CD14-positive monocyte (primary cell): ENCODE measurements around the gene ZBTB6. TPM values are rescaled to one million over a fixed set of nuclear protein-coding genes. Genes with fewer than 3 reads are reported as not detected.

Source experiments
- DNase-seq, 3 donors: peaks; one replicate each; pipeline ENCODE4 v3.0.0-alpha.2; 2011 to 2022
- H2AFZ ChIP-seq: 2 replicates; pipeline ENCODE4 v1.6.0; 2012; ENCODE audit warnings: mild to moderate bottlenecking, low read depth, low read length, inconsistent platforms; ENCODE audit not compliant: insufficient read depth, poor library complexity, severe bottlenecking
- H3K27ac ChIP-seq, 2 donors: 1 replicate in 1 of 2; 2 replicates in 1 of 2; pipeline ENCODE4 v1.5.1; 2012 to 2013; ENCODE audit warnings: low read length in 2 of 2, control low read depth in 1 of 2, inconsistent platforms in 1 of 2, low read depth in 1 of 2, mild to moderate bottlenecking in 1 of 2
- H3K27me3 ChIP-seq, 2 donors: one replicate each; pipeline versions ENCODE4 v1.6.0 to v1.6.1; 2011 to 2013; ENCODE audit warnings: low read length in 2 of 2; ENCODE audit not compliant: control insufficient read depth in 2 of 2, insufficient read depth in 2 of 2
- H3K36me3 ChIP-seq, 2 donors: replicated peaks in 1 of 2; 1 replicate in 1 of 2; 2 replicates in 1 of 2; pipeline versions ENCODE4 v1.5.1 to v1.6.1; 2012 to 2013; ENCODE audit warnings: low read length in 2 of 2, control low read depth in 1 of 2, inconsistent platforms in 1 of 2, mild to moderate bottlenecking in 1 of 2; ENCODE audit not compliant: insufficient read depth in 2 of 2, control insufficient read depth in 1 of 2
- H3K4me1 ChIP-seq, 2 donors: 1 replicate in 1 of 2; 2 replicates in 1 of 2; pipeline versions ENCODE4 v1.5.1 to v1.6.1; 2012 to 2013; ENCODE audit warnings: low read length in 2 of 2, control low read depth in 1 of 2, inconsistent platforms in 1 of 2, mild to moderate bottlenecking in 1 of 2, moderate library complexity in 1 of 2; ENCODE audit not compliant: insufficient read depth in 2 of 2, control insufficient read depth in 1 of 2
- H3K4me2 ChIP-seq: replicated peaks from 2 replicates; pipeline ENCODE3; 2012; ENCODE audit warnings: low read length, moderate library complexity, mild to moderate bottlenecking; ENCODE audit not compliant: poor library complexity, severe bottlenecking; ENCODE audit errors: extremely low read depth
- H3K4me3 ChIP-seq, 3 experiments: fragments of 200-600 bp in 1 of 3; sonication (generic) in 1 of 3; replicated peaks in 1 of 3; 1 replicate in 2 of 3; 2 replicates in 1 of 3; pipeline ENCODE4 v1.5.1; 2011 to 2013; ENCODE audit warnings: low read length in 3 of 3, mild to moderate bottlenecking in 3 of 3, control low read depth in 2 of 3, low read depth in 2 of 3, inconsistent platforms in 1 of 3, moderate library complexity in 1 of 3
- H3K79me2 ChIP-seq: 2 replicates; pipeline ENCODE4 v1.6.0; 2012; ENCODE audit warnings: mild to moderate bottlenecking, control low read depth, inconsistent platforms, low read length, moderate library complexity; ENCODE audit not compliant: insufficient read depth
- H3K9ac ChIP-seq: 2 replicates; pipeline ENCODE4 v1.6.0; 2017; ENCODE audit warnings: low read length, mild to moderate bottlenecking; ENCODE audit not compliant: insufficient read depth, poor library complexity, severe bottlenecking
- H3K9me3 ChIP-seq, 2 donors: replicated peaks in 1 of 2; 1 replicate in 1 of 2; 2 replicates in 1 of 2; pipeline versions ENCODE4 v1.5.1 to v1.6.1; 2012 to 2013; ENCODE audit warnings: low read length in 2 of 2, control low read depth in 1 of 2; ENCODE audit not compliant: control insufficient read depth in 1 of 2, insufficient read depth in 1 of 2
- H4K20me1 ChIP-seq: 2 replicates; pipeline ENCODE4 v1.6.0; 2012; ENCODE audit warnings: mild to moderate bottlenecking, low read length, control low read depth, moderate library complexity; ENCODE audit not compliant: insufficient read depth
- H3K27ac Mint-ChIP-seq, 7 donors: one replicate each; pipeline ENCODE4 v1.8.0; 2020; ENCODE audit warnings: mild to moderate bottlenecking in 7 of 7, mixed read lengths in 7 of 7, moderate library complexity in 6 of 7, inconsistent platforms in 2 of 7
- H3K27me3 Mint-ChIP-seq, 3 donors: one replicate each; pipeline ENCODE4 v1.8.0; 2021 to 2022; ENCODE audit warnings: low read depth in 3 of 3, mild to moderate bottlenecking in 3 of 3, mixed read lengths in 3 of 3, moderate library complexity in 3 of 3, inconsistent platforms in 1 of 3
- H3K36me3 Mint-ChIP-seq, 2 donors: one replicate each; pipeline ENCODE4 v1.8.0; 2020; ENCODE audit warnings: mixed read lengths in 2 of 2, inconsistent platforms in 1 of 2, mild to moderate bottlenecking in 1 of 2
- H3K4me1 Mint-ChIP-seq: one replicate; pipeline ENCODE4 v1.8.0; 2020; ENCODE audit warnings: mild to moderate bottlenecking, mixed read lengths
- H3K4me3 Mint-ChIP-seq, 2 donors: one replicate each; pipeline ENCODE4 v1.8.0; 2020; ENCODE audit warnings: mild to moderate bottlenecking in 2 of 2, mixed read lengths in 2 of 2, moderate library complexity in 1 of 2
- H3K9me3 Mint-ChIP-seq, 7 donors: one replicate each; pipeline ENCODE4 v1.8.0; 2020 to 2022; ENCODE audit warnings: mixed read lengths in 7 of 7, mild to moderate bottlenecking in 6 of 7, moderate library complexity in 6 of 7, inconsistent platforms in 2 of 7
- CTCF ChIP-seq: fragments of 200-600 bp; IDR thresholded peaks from one replicate; pipeline ENCODE4 v1.8.0; 2022; ENCODE audit warnings: antibody characterized with exemption, mild to moderate bottlenecking
- WGBS: methylation state at CpG from one replicate; pipeline ENCODE4 v1.1.5; 2013; ENCODE audit warnings: missing lambda C conversion rate; ENCODE audit not compliant: insufficient coverage; 5-methylcytosine and 5-hydroxymethylcytosine counted together
- intact Hi-C, 2 donors: fragments of 100-400 bp; cut with micrococcal nuclease; formaldehyde crosslinking; loops; one replicate each; pipeline versions ENCODE4 v1.15.0 to v1.15.1; 2023
- polyA plus RNA-seq, 3 donors: library from polyadenylated mRNA; depleted of rRNA in 1 of 3; unstranded in 2 of 3; stranded (reverse) in 1 of 3; fragments of 300-500 nt in 2 of 3; fragments of >200 nt in 1 of 3; fragmentation: Illumina TruSeq in 2 of 3; gene quantifications; 1 replicate in 2 of 3; 2 replicates in 1 of 3; pipeline ENCODE4 v1.2.3, GENCODE V29; 2012 to 2021

Gene ZBTB6
- polyA plus RNA-seq, 3 donors, result 0.64 to 1.7 (median 1.5) TPM

DNA sequence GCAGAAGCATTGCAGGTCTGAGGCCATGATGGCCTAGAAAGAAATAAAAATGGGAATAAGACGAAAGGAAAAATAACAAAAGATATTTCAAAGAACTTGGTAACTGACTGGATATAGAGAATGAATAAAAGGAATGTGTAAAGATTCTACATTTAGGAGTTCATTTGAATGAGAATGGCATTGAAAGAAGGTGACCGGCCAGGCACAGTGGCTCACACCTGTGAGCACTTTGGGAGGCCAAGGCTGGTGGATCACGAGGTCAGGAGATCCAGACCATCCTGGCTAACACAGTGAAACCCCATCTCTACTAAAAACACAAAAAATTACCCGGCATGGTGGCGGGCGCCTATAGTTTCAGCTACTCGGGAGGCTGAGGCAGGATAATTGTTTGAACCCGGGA, 9.6 kb upstream of the ZBTB6 start:
- H3K4me1 ChIP-seq, result peaks cover 0 to 4% of the 10 kb centered on the region in 2 donors
- H3K27ac Mint-ChIP-seq, result no peak overlapping the region
- H3K9me3 Mint-ChIP-seq, result no peaks in the 10 kb centered on the region
- H3K27me3 ChIP-seq, result no peaks in the 10 kb centered on the region
- H3K9me3 ChIP-seq, result no peaks in the 10 kb centered on the region
- peaks cover 9% of the 10 kb centered on the region for H3K4me1 Mint-ChIP-seq
- no peak for TF ChIP-seq CTCF
- peaks cover 17 to 43% of the 10 kb centered on the region in 2 donors for H3K36me3 ChIP-seq
- H3K79me2 ChIP-seq, result peaks cover 40% of the 10 kb centered on the region
- 92% methylated on average over 1 of the region's 8 CpGs for WGBS
- intact Hi-C loops, result no loop called here
- peaks cover 11% of the 10 kb centered on the region for H4K20me1 ChIP-seq
- peaks cover 35 to 41% of the 10 kb centered on the region in 2 donors for H3K36me3 Mint-ChIP-seq
- H3K9ac ChIP-seq, result no peak overlapping the region
- no peak overlapping the region for H2AFZ ChIP-seq
- no peak overlapping the region for H3K4me3 Mint-ChIP-seq
- no peaks in the 10 kb centered on the region for H3K27me3 Mint-ChIP-seq
- H3K4me3 ChIP-seq, result no peak overlapping the region
- H3K4me2 ChIP-seq, result no peak overlapping the region
- H3K27ac ChIP-seq, result no peak overlapping the region
- DNase-seq, result no peak

GRCh38 chr9:122918310-122918709, 5.2 kb upstream of the ZBTB6 start:
- no peaks in the 10 kb centered on the region for H3K27me3 ChIP-seq
- Mint-ChIP-seq H3K27me3 (peaks cover 0 to 1% (median 0%) of the 10 kb centered on the region in 3 donors), H3K36me3 (peaks cover 31 to 35% of the 10 kb centered on the region in 2 donors), H3K9me3 (no peaks in the 10 kb centered on the region), H3K4me1 (peaks cover 4% of the 10 kb centered on the region), H3K4me3 (no peak overlapping the region), H3K27ac (peak overlapping the region in 1 of 7 donors; percentile 20)
- intact Hi-C loops, result no loop called here
- H3K4me3 ChIP-seq, result no peak overlapping the region
- H4K20me1 ChIP-seq, result peaks cover 8% of the 10 kb centered on the region
- no peak overlapping the region for H3K9ac ChIP-seq
- no peak for TF ChIP-seq CTCF
- H3K4me1 ChIP-seq, result peaks cover 4 to 6% of the 10 kb centered on the region in 2 donors
- no peak overlapping the region for H3K27ac ChIP-seq
- peaks cover 19 to 45% of the 10 kb centered on the region in 2 donors for H3K36me3 ChIP-seq
- H3K79me2 ChIP-seq, result peaks cover 22% of the 10 kb centered on the region
- H3K4me2 ChIP-seq, result no peak overlapping the region
- no peaks in the 10 kb centered on the region for H3K9me3 ChIP-seq
- WGBS, result 89% methylated on average over 1 of the region's 2 CpGs
- DNase-seq, result no peak
- no peak overlapping the region for H2AFZ ChIP-seq
